C4-2B (cell line): Measurements from ENCODE around the gene GYS2.

Source experiments
- H3K27ac ChIP-seq: fragments of 450-650 bp; 2 replicates; pipeline ENCODE4 v1.5.1; 2017
- CTCF ChIP-seq: fragments of 450-650 bp; conservative IDR thresholded peaks from 2 replicates; pipeline ENCODE4 v1.5.1; 2017; ENCODE audit warnings: mild to moderate bottlenecking
- ZFX ChIP-seq: fragments of 450-650 bp; IDR thresholded peaks from 2 replicates; pipeline ENCODE4 v1.6.1; 2017

Gene GYS2

DNA sequence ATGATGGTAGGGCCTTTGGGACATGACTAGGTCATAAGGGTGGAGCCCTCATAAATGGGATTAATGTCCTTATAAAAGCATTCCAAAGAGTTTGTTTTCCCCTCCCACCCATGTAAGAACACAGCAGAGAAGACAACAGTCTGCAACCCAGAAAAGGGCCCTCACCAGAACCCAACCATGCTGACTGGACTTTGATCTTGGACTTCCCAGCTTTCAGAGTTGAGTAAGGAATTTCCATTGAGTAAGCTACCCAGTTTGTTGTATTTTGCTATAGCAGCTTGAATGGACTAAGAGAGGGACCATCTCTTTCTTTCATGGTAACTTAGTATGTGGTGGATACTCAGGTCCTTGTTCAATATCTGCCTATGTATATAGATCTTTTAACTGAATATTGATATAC is 81.5 kb downstream of the GYS2 start:
- TF ChIP-seq ZFX: no peak
- TF ChIP-seq CTCF: no peak
- no peak overlapping the region for H3K27ac ChIP-seq

DNA sequence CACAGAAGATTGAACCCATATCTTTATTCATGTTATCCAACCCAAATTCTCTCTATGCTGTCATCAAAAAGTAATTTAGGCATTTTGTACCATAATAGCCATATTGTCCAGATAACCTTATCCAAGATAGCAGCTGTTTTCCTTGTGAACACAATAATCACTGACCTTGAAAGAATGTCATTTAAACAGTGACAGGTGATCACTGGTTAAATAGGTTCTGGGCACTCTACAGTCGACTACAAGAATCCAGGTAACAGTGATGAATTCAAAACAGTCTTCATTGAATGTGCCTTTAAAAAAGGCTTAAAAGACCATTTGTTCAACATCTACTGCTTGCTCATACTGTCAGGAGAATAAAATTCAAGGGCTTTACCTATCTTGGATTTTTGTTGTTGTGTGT is 83.1 kb downstream of the GYS2 start:
- TF ChIP-seq ZFX: no peak
- TF ChIP-seq CTCF: no peak
- H3K27ac ChIP-seq: no peak overlapping the region

- no peak overlapping the region for H3K27ac ChIP-seq
- TF ChIP-seq CTCF (no peak), ZFX (no peak)
Measured at GRCh38 chr12:21518451-21518850, 86.2 kb downstream of the GYS2 start.

DNA sequence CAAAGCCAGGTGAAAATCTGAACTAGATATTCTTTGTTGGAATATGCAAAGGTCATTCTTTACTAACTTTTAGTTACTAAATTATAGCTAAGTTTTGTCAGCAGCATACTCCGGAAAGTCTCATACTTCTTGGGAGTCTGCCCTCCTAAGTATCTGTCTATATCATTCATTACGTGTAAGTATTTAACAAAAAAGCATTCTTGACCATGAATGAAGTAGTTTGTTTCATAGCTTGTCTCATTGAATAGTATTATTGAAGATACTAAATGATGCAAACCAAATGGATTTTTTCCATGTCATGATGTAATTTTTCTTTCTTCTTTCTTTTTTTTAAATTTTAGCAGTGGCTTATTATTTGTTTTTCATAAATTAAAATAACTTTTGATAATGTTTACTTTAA is 88.4 kb downstream of the GYS2 start:
- H3K27ac ChIP-seq: no peak overlapping the region
- no peak for TF ChIP-seq CTCF

DNA sequence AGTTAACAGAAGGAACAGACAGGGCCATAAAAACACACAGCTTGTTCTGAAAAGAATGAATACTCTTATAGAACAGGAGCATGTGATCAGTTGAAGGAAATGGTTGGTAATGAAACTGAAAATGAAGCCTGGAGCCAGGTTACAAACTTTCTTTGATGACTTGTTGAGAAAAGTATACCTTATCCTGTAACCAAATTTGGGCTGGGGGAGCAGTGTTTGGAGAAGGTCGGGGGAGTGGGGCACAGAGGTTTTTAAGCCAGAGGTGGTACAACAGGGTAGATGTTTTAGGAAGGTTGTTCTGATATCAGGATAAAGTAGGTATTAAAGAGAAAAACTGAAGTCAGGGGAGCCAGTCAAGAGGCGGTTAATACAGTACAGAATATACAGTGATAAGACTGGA is 94.9 kb downstream of the GYS2 start:
- TF ChIP-seq ZFX: no peak
- TF ChIP-seq CTCF: no peak
- H3K27ac ChIP-seq: no peak overlapping the region

- TF ChIP-seq CTCF: no peak
- H3K27ac ChIP-seq: no peak overlapping the region
Measured at GRCh38 chr12:21507849-21508248, 96.8 kb downstream of the GYS2 start.

GRCh38 chr12:21505888-21506287 is 98.8 kb downstream of the GYS2 start:
- no peak overlapping the region for H3K27ac ChIP-seq
- TF ChIP-seq ZFX: no peak
- TF ChIP-seq CTCF: no peak
